Loucy (cell line): ENCODE results near the gene POTEM.
"Not testable (repeated sequence)": the region's sequence is repeated elsewhere in the genome, so short reads cannot be mapped to it uniquely, and the experiment has no call there.

Source experiments
- CTCF ChIP-seq: fragments of 200-600 bp; sonication (generic); conservative IDR thresholded peaks from 2 replicates; pipeline ENCODE4 v1.5.1; 2014; ENCODE audit warnings: mild to moderate bottlenecking, antibody characterized with exemption, low read length
- EZH2phosphoT487 ChIP-seq: fragments of 200-600 bp; IDR thresholded peaks from 2 replicates; pipeline ENCODE4 v1.6.1; 2018; ENCODE audit warnings: antibody characterized with exemption, mild to moderate bottlenecking, moderate library complexity, borderline replicate concordance

GRCh38 chr14:18963276-18963675 is 4.0 kb upstream of the POTEM start:
- TF ChIP-seq CTCF, EZH2phosphoT487: not testable (repeated sequence)
